ENCODE data around the gene SMIM35.

SMIM35 gene

GRCh38 chr11:118003456-118003855 lies 83.3 kb downstream of the SMIM35 start:
- Mint-ChIP-seq H3K36me3 (ENCODE audit: low read depth) (peaks cover 24% of the 10 kb centered on the region), H3K27ac (peak overlapping the region; percentile 98), H3K9me3 (peaks cover 9% of the 10 kb centered on the region), H3K27me3 (no peaks in the 10 kb centered on the region), H3K4me3 (peak overlapping the region; percentile 70), H3K4me1 (ENCODE audit: low read depth) (peaks cover 100% of the 10 kb centered on the region)

DNA sequence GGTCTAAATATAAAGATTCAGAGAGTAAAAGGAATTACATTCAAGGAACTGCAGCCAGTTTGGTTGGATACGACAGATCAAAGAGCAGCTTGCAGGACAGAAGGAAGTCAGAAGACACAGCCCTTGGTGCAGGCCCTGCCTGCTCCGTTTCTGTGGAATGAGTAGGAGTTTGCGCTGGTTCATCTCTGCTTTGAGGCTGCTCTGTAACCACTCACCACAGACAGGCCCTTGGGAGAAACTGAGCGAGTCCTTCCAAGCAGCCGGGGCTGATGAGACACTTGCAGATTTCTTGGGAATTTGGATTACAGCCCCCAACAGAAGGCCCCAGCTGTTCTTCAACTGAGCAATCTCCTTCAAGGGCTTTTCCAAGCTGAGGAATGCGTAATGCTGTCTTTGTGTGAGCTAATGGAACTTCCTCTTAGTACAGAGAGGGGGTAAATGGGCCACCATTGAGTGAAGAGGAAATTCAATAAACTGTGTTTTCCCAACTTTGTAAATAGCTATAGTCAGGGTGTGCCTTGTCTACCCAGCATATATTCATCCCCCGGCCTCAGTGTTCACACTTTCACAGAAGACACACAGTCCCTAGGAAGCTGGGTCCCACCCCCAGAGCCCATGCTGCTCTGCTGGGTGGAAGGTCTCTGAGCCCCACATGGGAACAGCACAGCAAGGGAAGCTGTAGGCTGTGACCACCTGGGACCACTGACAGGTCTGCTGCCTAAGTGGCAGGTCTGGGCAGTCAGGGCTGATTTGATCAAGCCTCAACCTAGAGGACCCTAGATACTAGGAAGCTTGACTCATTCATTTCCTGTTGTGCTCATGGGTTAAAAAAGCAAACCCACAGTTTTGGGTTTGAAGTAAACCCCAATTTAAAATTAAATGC lies 84.0 kb downstream of the SMIM35 start:
- Mint-ChIP-seq H3K4me1 (ENCODE audit: low read depth) (peaks cover 100% of the 10 kb centered on the region), H3K9me3 (peaks cover 9% of the 10 kb centered on the region)

DNA sequence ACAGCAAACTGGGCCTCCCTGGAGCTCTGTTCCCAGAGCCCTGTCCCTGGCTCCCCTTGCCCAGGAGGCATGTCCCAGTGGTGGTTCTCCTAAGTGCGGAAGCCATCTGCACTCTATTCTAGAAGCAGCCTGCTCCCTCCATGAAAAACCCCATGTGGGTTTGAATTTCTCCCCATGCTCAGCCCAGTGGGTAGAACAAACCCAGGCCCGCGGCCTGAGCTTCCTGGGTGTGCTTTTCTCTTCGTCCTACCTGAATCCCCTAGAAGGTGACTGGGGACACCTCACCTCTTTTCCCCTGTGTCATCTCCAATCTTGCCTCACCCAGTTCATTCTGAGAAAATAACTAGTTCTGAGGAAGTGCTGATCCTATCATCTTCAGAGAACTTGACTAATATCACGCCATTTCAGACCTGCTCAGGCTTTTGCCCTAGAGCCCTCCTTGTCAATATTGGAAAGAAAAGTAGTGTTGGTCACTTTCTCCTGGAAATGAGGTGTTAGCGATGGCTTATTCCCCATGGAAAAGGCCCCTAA lies 84.7 kb downstream of the SMIM35 start:
- peaks cover 100% of the 10 kb centered on the region for H3K4me1 Mint-ChIP-seq (ENCODE audit: low read depth)
- peak overlapping the region; percentile 70 for H3K4me3 Mint-ChIP-seq
- H3K27ac Mint-ChIP-seq, result peak overlapping the region; percentile 98
- peaks cover 12% of the 10 kb centered on the region for H3K9me3 Mint-ChIP-seq
- H3K27me3 Mint-ChIP-seq, result no peaks in the 10 kb centered on the region
- peaks cover 38% of the 10 kb centered on the region for H3K36me3 Mint-ChIP-seq (ENCODE audit: low read depth)

More for the DNA sequence above, 84.0 kb downstream of the SMIM35 start:
- Mint-ChIP-seq H3K36me3 (ENCODE audit: low read depth) (peaks cover 31% of the 10 kb centered on the region), H3K27ac (peak overlapping the region; percentile 98), H3K27me3 (no peaks in the 10 kb centered on the region), H3K4me3 (peak overlapping the region; percentile 70)

GRCh38 chr11:118001494-118001971 lies 85.2 kb downstream of the SMIM35 start:
- H3K4me3 Mint-ChIP-seq, result peak overlapping the region; percentile 31
- peaks cover 12% of the 10 kb centered on the region for H3K9me3 Mint-ChIP-seq
- no peaks in the 10 kb centered on the region for H3K27me3 Mint-ChIP-seq
- H3K27ac Mint-ChIP-seq, result peak overlapping the region; percentile 98
- peaks cover 99% of the 10 kb centered on the region for H3K4me1 Mint-ChIP-seq (ENCODE audit: low read depth)
- peaks cover 43% of the 10 kb centered on the region for H3K36me3 Mint-ChIP-seq (ENCODE audit: low read depth)

- Mint-ChIP-seq H3K27me3 (no peaks in the 10 kb centered on the region), H3K27ac (no peak overlapping the region), H3K9me3 (peaks cover 12% of the 10 kb centered on the region), H3K4me1 (ENCODE audit: low read depth) (peaks cover 95% of the 10 kb centered on the region), H3K36me3 (ENCODE audit: low read depth) (peaks cover 49% of the 10 kb centered on the region), H3K4me3 (no peak overlapping the region)
These were observed 85.9 kb downstream of the SMIM35 start for GRCh38 chr11:118000850-118001228.

DNA sequence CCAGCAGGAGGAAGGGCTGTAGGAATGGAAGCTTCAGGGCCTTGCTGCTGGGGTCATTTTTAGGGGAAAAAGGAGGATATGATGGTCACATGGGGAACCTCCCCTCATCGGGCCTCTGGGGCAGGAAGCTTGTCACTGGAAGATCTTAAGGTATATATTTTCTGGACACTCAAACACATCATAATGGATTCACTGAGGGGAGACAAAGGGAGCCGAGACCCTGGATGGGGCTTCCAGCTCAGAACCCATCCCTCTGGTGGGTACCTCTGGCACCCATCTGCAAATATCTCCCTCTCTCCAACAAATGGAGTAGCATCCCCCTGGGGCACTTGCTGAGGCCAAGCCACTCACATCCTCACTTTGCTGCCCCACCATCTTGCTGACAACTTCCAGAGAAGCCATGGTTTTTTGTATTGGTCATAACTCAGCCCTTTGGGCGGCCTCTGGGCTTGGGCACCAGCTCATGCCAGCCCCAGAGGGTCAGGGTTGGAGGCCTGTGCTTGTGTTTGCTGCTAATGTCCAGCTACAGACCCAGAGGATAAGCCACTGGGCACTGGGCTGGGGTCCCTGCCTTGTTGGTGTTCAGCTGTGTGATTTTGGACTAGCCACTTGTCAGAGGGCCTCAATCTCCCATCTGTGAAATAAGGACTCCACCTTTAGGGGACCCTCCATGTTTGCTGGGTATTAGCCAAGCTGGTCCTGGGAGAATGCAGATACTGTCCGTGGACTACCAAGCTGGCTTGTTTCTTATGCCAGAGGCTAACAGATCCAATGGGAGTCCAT lies 86.5 kb downstream of the SMIM35 start:
- Mint-ChIP-seq H3K9me3 (peaks cover 12% of the 10 kb centered on the region), H3K4me3 (no peak overlapping the region), H3K36me3 (ENCODE audit: low read depth) (peaks cover 55% of the 10 kb centered on the region)

DNA sequence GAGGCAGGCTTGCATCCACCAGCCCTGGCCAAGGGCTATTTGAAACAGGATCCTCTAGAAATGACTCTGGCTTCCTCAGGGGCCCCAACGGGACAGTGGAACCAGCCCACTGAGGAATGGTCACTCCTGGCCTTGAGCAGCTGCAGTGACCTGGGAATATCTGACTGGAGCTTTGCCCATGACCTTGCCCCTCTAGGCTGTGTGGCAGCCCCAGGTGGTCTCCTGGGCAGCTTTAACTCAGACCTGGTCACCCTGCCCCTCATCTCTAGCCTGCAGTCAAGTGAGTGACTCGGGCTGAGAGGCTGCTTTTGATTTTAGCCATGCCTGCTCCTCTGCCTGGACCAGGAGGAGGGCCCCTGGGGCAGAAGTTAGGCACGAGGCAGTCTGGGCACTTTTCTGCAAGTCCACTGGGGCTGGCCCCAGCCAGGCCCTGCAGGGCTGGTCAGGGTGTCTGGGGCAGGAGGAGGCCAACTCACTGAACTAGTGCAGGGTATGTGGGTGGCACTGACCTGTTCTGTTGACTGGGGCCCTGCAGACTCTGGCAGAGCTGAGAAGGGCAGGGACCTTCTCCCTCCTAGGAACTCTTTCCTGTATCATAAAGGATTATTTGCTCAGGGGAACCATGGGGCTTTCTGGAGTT lies 87.3 kb downstream of the SMIM35 start:
- peaks cover 91% of the 10 kb centered on the region for H3K4me1 Mint-ChIP-seq (ENCODE audit: low read depth)
- no peak overlapping the region for H3K4me3 Mint-ChIP-seq

More for the DNA sequence above, 86.5 kb downstream of the SMIM35 start:
- Mint-ChIP-seq H3K4me1 (ENCODE audit: low read depth) (peaks cover 93% of the 10 kb centered on the region), H3K27ac (peak overlapping the region; percentile 80), H3K27me3 (no peaks in the 10 kb centered on the region)

DNA sequence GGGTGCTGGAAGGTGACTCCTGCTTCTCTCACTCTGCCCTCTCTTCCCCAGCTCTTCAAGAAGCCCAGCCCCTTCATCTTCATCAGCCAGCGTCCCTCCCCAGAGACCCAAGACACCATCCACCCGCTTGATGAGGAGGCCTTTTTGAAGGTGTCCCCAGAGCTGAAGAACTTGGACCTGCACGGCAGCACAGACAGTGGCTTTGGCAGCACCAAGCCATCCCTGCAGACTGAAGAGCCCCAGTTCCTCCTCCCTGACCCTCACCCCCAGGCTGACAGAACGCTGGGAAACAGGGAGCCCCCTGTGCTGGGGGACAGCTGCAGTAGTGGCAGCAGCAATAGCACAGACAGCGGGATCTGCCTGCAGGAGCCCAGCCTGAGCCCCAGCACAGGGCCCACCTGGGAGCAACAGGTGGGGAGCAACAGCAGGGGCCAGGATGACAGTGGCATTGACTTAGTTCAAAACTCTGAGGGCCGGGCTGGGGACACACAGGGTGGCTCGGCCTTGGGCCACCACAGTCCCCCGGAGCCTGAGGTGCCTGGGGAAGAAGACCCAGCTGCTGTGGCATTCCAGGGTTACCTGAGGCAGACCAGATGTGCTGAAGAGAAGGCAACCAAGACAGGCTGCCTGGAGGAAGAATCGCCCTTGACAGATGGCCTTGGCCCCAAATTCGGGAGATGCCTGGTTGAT lies 88.0 kb downstream of the SMIM35 start:
- H3K27ac Mint-ChIP-seq, result peak overlapping the region; percentile 79
- H3K4me1 Mint-ChIP-seq (ENCODE audit: low read depth), result peaks cover 91% of the 10 kb centered on the region
- H3K9me3 Mint-ChIP-seq, result peaks cover 7% of the 10 kb centered on the region
- H3K36me3 Mint-ChIP-seq (ENCODE audit: low read depth), result peaks cover 64% of the 10 kb centered on the region
- no peaks in the 10 kb centered on the region for H3K27me3 Mint-ChIP-seq
- H3K4me3 Mint-ChIP-seq, result no peak overlapping the region

More for the DNA sequence above, 87.3 kb downstream of the SMIM35 start:
- H3K27me3 Mint-ChIP-seq, result no peaks in the 10 kb centered on the region
- peaks cover 12% of the 10 kb centered on the region for H3K9me3 Mint-ChIP-seq
- peaks cover 62% of the 10 kb centered on the region for H3K36me3 Mint-ChIP-seq (ENCODE audit: low read depth)
- peak overlapping the region; percentile 80 for H3K27ac Mint-ChIP-seq

- H3K27ac Mint-ChIP-seq, result peak overlapping the region; percentile 79
- H3K36me3 Mint-ChIP-seq (ENCODE audit: low read depth), result peaks cover 72% of the 10 kb centered on the region
- peaks cover 3% of the 10 kb centered on the region for H3K9me3 Mint-ChIP-seq
- H3K4me1 Mint-ChIP-seq (ENCODE audit: low read depth), result peaks cover 91% of the 10 kb centered on the region
- H3K27me3 Mint-ChIP-seq, result no peaks in the 10 kb centered on the region
- no peak overlapping the region for H3K4me3 Mint-ChIP-seq
These were observed 88.8 kb downstream of the SMIM35 start for GRCh38 chr11:117997823-117998579.

GRCh38 chr11:117997406-117997805 lies 89.4 kb downstream of the SMIM35 start:
- H3K36me3 Mint-ChIP-seq (ENCODE audit: low read depth), result peaks cover 78% of the 10 kb centered on the region

GRCh38 chr11:117996058-117996457 lies 90.7 kb downstream of the SMIM35 start:
- Mint-ChIP-seq H3K36me3 (ENCODE audit: low read depth) (peaks cover 86% of the 10 kb centered on the region), H3K27me3 (no peaks in the 10 kb centered on the region), H3K9me3 (peaks cover 3% of the 10 kb centered on the region), H3K4me1 (ENCODE audit: low read depth) (peaks cover 90% of the 10 kb centered on the region), H3K4me3 (no peak overlapping the region), H3K27ac (no peak overlapping the region)

More at GRCh38 chr11:117997406-117997805, 89.4 kb downstream of the SMIM35 start:
- Mint-ChIP-seq H3K27me3 (no peaks in the 10 kb centered on the region), H3K9me3 (peaks cover 3% of the 10 kb centered on the region), H3K4me3 (no peak overlapping the region), H3K27ac (peak overlapping the region; percentile 79), H3K4me1 (ENCODE audit: low read depth) (peaks cover 91% of the 10 kb centered on the region)

- H3K4me1 Mint-ChIP-seq (ENCODE audit: low read depth), result peaks cover 89% of the 10 kb centered on the region
- peaks cover 88% of the 10 kb centered on the region for H3K36me3 Mint-ChIP-seq (ENCODE audit: low read depth)
These were observed 91.3 kb downstream of the SMIM35 start for GRCh38 chr11:117995472-117995871.

GRCh38 chr11:117993988-117994745 lies 92.6 kb downstream of the SMIM35 start:
- Mint-ChIP-seq H3K36me3 (ENCODE audit: low read depth) (peaks cover 92% of the 10 kb centered on the region), H3K9me3 (peaks cover 3% of the 10 kb centered on the region), H3K27ac (no peak overlapping the region), H3K4me1 (ENCODE audit: low read depth) (peaks cover 89% of the 10 kb centered on the region), H3K4me3 (no peak overlapping the region), H3K27me3 (no peaks in the 10 kb centered on the region)

More at GRCh38 chr11:117995472-117995871, 91.3 kb downstream of the SMIM35 start:
- Mint-ChIP-seq H3K27me3 (no peaks in the 10 kb centered on the region), H3K27ac (no peak overlapping the region), H3K4me3 (no peak overlapping the region), H3K9me3 (peaks cover 3% of the 10 kb centered on the region)

Measured in stimulated activated naive CD8-positive, alpha-beta T cell treated with anti-CD3 and anti-CD28 coated beads, Interleukin-15, Interleukin-2, amounts not matched to agents 100 ng/mL and 50 ng/mL, for 24 hours (primary cell).